PC-3 (cell line): ENCODE data around the gene TMEM271. TPM values are rescaled to one million over a fixed set of nuclear protein-coding genes. Genes with fewer than 3 reads are reported as not detected.

Experiments
- ATAC-seq: fragments of 200-7000 bp; cut with Tn5 transposase; 2 replicates; pipeline ENCODE4 v1.9.1; 2020; ENCODE audit warnings: mild to moderate bottlenecking, moderate library complexity
- BruUV-seq: library from RNA; stranded (reverse); fragments of 400-500 nt; replicated peaks from 2 replicates; lab custom pipeline; 2021; lab: Mats Ljungman, UMichigan
- CTCF ChIA-PET: fragments of 300-600 bp; sonication (Branson Sonifier 250); formaldehyde crosslinking; loops from one replicate; lab custom pipeline; 2022; ENCODE audit warnings: antibody characterized with exemption; lab: Charles Lee
- POLR2A ChIA-PET: fragments of 300-600 bp; sonication (Branson Sonifier 250); formaldehyde crosslinking; loops from one replicate; lab custom pipeline; 2022; ENCODE audit warnings: antibody characterized with exemption; ENCODE audit not compliant: unreplicated experiment; lab: Charles Lee
- DNase-seq: peaks from one replicate; pipeline ENCODE4 v3.0.0-alpha.2; 2015
- H2AFZ ChIP-seq: fragments of 300-600 bp; sonication (generic); 2 replicates; pipeline ENCODE4 v1.6.0; 2016; ENCODE audit warnings: antibody characterized with exemption, low read length
- H3F3A ChIP-seq: fragments of 300-600 bp; sonication (generic); one replicate; pipeline ENCODE4 v1.6.0; 2017; ENCODE audit warnings: antibody characterized with exemption, low read length, control low read depth, mild to moderate bottlenecking; ENCODE audit not compliant: unreplicated experiment
- H3K27ac ChIP-seq: fragments of 300-600 bp; sonication (generic); 2 replicates; pipeline ENCODE4 v1.5.1; 2016; ENCODE audit warnings: mild to moderate bottlenecking, low read length
- H3K27me3 ChIP-seq: fragments of 300-600 bp; sonication (generic); 2 replicates; pipeline ENCODE4 v1.6.1; 2016; ENCODE audit warnings: low read length, mixed read lengths
- H3K36me3 ChIP-seq: fragments of 300-600 bp; sonication (generic); 2 replicates; pipeline ENCODE4 v1.6.1; 2016; ENCODE audit warnings: low read depth, mixed run types, low read length, mixed read lengths
- H3K4me1 ChIP-seq: fragments of 300-600 bp; sonication (generic); 2 replicates; pipeline ENCODE4 v1.5.1; 2016; ENCODE audit warnings: low read length; ENCODE audit not compliant: insufficient read depth
- H3K4me2 ChIP-seq: fragments of 300-600 bp; sonication (generic); 2 replicates; pipeline ENCODE4 v1.6.0; 2016; ENCODE audit warnings: low read length
- H3K4me3 ChIP-seq: fragments of 300-600 bp; sonication (generic); 2 replicates; pipeline ENCODE4 v1.5.1; 2016; ENCODE audit warnings: mild to moderate bottlenecking, low read length, mixed read lengths
- H3K79me2 ChIP-seq: fragments of 300-600 bp; sonication (generic); 2 replicates; pipeline ENCODE4 v1.6.1; 2017; ENCODE audit warnings: low read length, mixed read lengths
- H3K9ac ChIP-seq: fragments of 300-600 bp; sonication (generic); 2 replicates; pipeline ENCODE4 v1.6.0; 2016; ENCODE audit warnings: mild to moderate bottlenecking, low read length
- H3K9me2 ChIP-seq: fragments of 300-600 bp; sonication (generic); replicated peaks from 2 replicates; pipeline ENCODE4 v1.6.1; 2016; ENCODE audit warnings: mixed run types, low read length, mixed read lengths
- H3K9me3 ChIP-seq: fragments of 300-600 bp; sonication (generic); 2 replicates; pipeline ENCODE4 v1.6.1; 2016; ENCODE audit warnings: low read length, mixed read lengths
- H4K20me1 ChIP-seq: fragments of 300-600 bp; sonication (generic); 2 replicates; pipeline ENCODE4 v1.6.1; 2016; ENCODE audit warnings: low read length, mixed read lengths
- CTCF ChIP-seq: fragments of 300-600 bp; sonication (generic); conservative IDR thresholded peaks from 2 replicates; pipeline ENCODE4 v1.5.1; 2017; ENCODE audit warnings: antibody characterized with exemption, low read depth, mild to moderate bottlenecking, low read length
- EZH2 ChIP-seq: fragments of 300-600 bp; sonication (generic); IDR thresholded peaks from one replicate; pipeline ENCODE4 v1.6.1; 2017; ENCODE audit warnings: antibody characterized with exemption, mild to moderate bottlenecking, low read length; ENCODE audit not compliant: unreplicated experiment
- EZH2phosphoT487 ChIP-seq: fragments of 300-600 bp; sonication (generic); IDR thresholded peaks from 2 replicates; pipeline ENCODE4 v1.6.1; 2018; ENCODE audit warnings: mild to moderate bottlenecking, antibody characterized with exemption, low read length, borderline replicate concordance
- intact Hi-C: fragments of 100-400 bp; cut with micrococcal nuclease; formaldehyde crosslinking; loops from 2 replicates; pipeline ENCODE4 v1.9.0; 2023
- total RNA-seq: library from RNA; depleted of rRNA; stranded (reverse); fragments of >200 nt; gene quantifications from 2 replicates; pipeline ENCODE4 v1.2.3, GENCODE V29; 2014

The TMEM271 gene
- total RNA-seq, 1 experiment from 2014 or later: not detected

GRCh38 chr4:609400-610050 is 33.4 kb upstream of the TMEM271 start:
- Histone ChIP-seq H3K9me3 (no peaks in the 10 kb centered on the region), H3K9ac (no peak overlapping the region), H3K36me3 (no peaks in the 10 kb centered on the region), H3K79me2 (no peaks in the 10 kb centered on the region), H3K4me1 (peaks cover 15% of the 10 kb centered on the region), H3K27ac (no peak overlapping the region), H4K20me1 (no peaks in the 10 kb centered on the region), H3F3A (no peaks in the 10 kb centered on the region), H3K4me2 (no peak overlapping the region), H3K4me3 (no peak overlapping the region), H2AFZ (no peak overlapping the region), H3K9me2 (no peaks in the 10 kb centered on the region), H3K27me3 (no peaks in the 10 kb centered on the region)
- CTCF ChIA-PET: no interaction called here
- intact Hi-C loops: no loop called here
- no TSS peak for BruUV-seq
- ATAC-seq (no peak), DNase-seq (no peak)
- POLR2A ChIA-PET: no interaction called here
- TF ChIP-seq EZH2 (no peak), CTCF (no peak), EZH2phosphoT487 (no peak)

- H3K79me2 ChIP-seq: no peaks in the 10 kb centered on the region
- TF ChIP-seq EZH2 (no peak), CTCF (no peak), EZH2phosphoT487 (no peak)
- ATAC-seq (no peak), DNase-seq (no peak)
- no peak overlapping the region for H3K4me3 ChIP-seq
- intact Hi-C loops: no loop called here
- no peaks in the 10 kb centered on the region for H4K20me1 ChIP-seq
- POLR2A ChIA-PET: no interaction called here
- no peak overlapping the region for H2AFZ ChIP-seq
- no peak overlapping the region for H3K9ac ChIP-seq
- H3K36me3 ChIP-seq: no peaks in the 10 kb centered on the region
- H3F3A ChIP-seq: no peaks in the 10 kb centered on the region
- H3K9me2 ChIP-seq: no peaks in the 10 kb centered on the region
- H3K27ac ChIP-seq: no peak overlapping the region
- peaks cover 15% of the 10 kb centered on the region for H3K4me1 ChIP-seq
- no TSS peak for BruUV-seq
- no peaks in the 10 kb centered on the region for H3K27me3 ChIP-seq
- CTCF ChIA-PET: no interaction called here
- H3K4me2 ChIP-seq: no peak overlapping the region
- no peaks in the 10 kb centered on the region for H3K9me3 ChIP-seq
Observed at GRCh38 chr4:608236-608635, 32.1 kb upstream of the TMEM271 start.

GRCh38 chr4:605702-606425 is 29.8 kb upstream of the TMEM271 start:
- H3K9me3 ChIP-seq: no peaks in the 10 kb centered on the region
- no peak for DNase-seq
- H3K9ac ChIP-seq: no peak overlapping the region
- CTCF ChIA-PET: no interaction called here
- TF ChIP-seq EZH2 (no peak), CTCF (no peak), EZH2phosphoT487 (no peak)
- H3K4me1 ChIP-seq: peaks cover 12% of the 10 kb centered on the region
- intact Hi-C loops: no loop called here
- POLR2A ChIA-PET: no interaction called here
- no peaks in the 10 kb centered on the region for H3K79me2 ChIP-seq
- H3F3A ChIP-seq: no peaks in the 10 kb centered on the region
- H3K9me2 ChIP-seq: no peaks in the 10 kb centered on the region
- no peak overlapping the region for H3K27ac ChIP-seq
- no peaks in the 10 kb centered on the region for H3K27me3 ChIP-seq
- no peak overlapping the region for H3K4me3 ChIP-seq
- no peak for ATAC-seq
- no TSS peak for BruUV-seq
- H3K4me2 ChIP-seq: no peak overlapping the region
- no peaks in the 10 kb centered on the region for H4K20me1 ChIP-seq
- no peak overlapping the region for H2AFZ ChIP-seq
- H3K36me3 ChIP-seq: no peaks in the 10 kb centered on the region
